Trophoblast cell (in vitro differentiated cells and primary cell): ENCODE data around the gene COL13A1.

ENCODE experiments used
- DNase-seq, 2 donors: peaks; one replicate each; pipeline ENCODE4 v3.0.0-alpha.2; 2016
- H2AFZ ChIP-seq: 2 replicates; pipeline ENCODE4 v1.6.1; 2013; ENCODE audit warnings: low read length, moderate library complexity, mild to moderate bottlenecking; ENCODE audit not compliant: insufficient read depth, poor library complexity
- H2AK5ac ChIP-seq: 2 replicates; pipeline ENCODE4 v1.6.1; 2013; ENCODE audit warnings: mild to moderate bottlenecking, low read length
- H2BK120ac ChIP-seq: 2 replicates; pipeline ENCODE4 v1.6.1; 2013; ENCODE audit warnings: low read length, mild to moderate bottlenecking, moderate library complexity; ENCODE audit not compliant: insufficient read depth, poor library complexity
- H2BK12ac ChIP-seq: 2 replicates; pipeline ENCODE4 v1.6.1; 2013; ENCODE audit warnings: mild to moderate bottlenecking, low read length, moderate library complexity
- H2BK5ac ChIP-seq: 2 replicates; pipeline ENCODE4 v1.6.1; 2013; ENCODE audit warnings: low read length, low read depth, moderate library complexity, mild to moderate bottlenecking; ENCODE audit not compliant: poor library complexity
- H3K14ac ChIP-seq: 2 replicates; pipeline ENCODE4 v1.6.1; 2013; ENCODE audit warnings: mild to moderate bottlenecking, low read length
- H3K18ac ChIP-seq: 2 replicates; pipeline ENCODE4 v1.6.1; 2013; ENCODE audit warnings: mild to moderate bottlenecking, low read length
- H3K23ac ChIP-seq: 2 replicates; pipeline ENCODE4 v1.6.1; 2013; ENCODE audit warnings: low read length
- H3K27ac ChIP-seq: 2 replicates; pipeline ENCODE4 v1.5.1; 2013; ENCODE audit warnings: low read depth, mild to moderate bottlenecking, inconsistent platforms, low read length, moderate library complexity
- H3K27me3 ChIP-seq: 2 replicates; pipeline ENCODE4 v1.6.1; 2013; ENCODE audit warnings: inconsistent platforms, mild to moderate bottlenecking, low read length, moderate library complexity; ENCODE audit not compliant: insufficient read depth
- H3K36me3 ChIP-seq, 2 experiments: 1 replicate in 1 of 2; 2 replicates in 1 of 2; pipeline ENCODE4 v1.6.1; 2013; ENCODE audit warnings: low read length in 2 of 2, mild to moderate bottlenecking in 2 of 2, moderate library complexity in 1 of 2; ENCODE audit not compliant: insufficient read depth in 2 of 2, control insufficient read depth in 1 of 2
- H3K4ac ChIP-seq: 2 replicates; pipeline ENCODE4 v1.6.1; 2013; ENCODE audit warnings: low read depth, mild to moderate bottlenecking, low read length, moderate library complexity
- H3K4me1 ChIP-seq, 2 experiments: 1 replicate in 1 of 2; 2 replicates in 1 of 2; pipeline ENCODE4 v1.6.1; 2013; ENCODE audit warnings: low read length in 2 of 2, mild to moderate bottlenecking in 2 of 2, moderate library complexity in 1 of 2; ENCODE audit not compliant: insufficient read depth in 2 of 2, control insufficient read depth in 1 of 2
- H3K4me2 ChIP-seq: 2 replicates; pipeline ENCODE4 v1.6.1; 2013; ENCODE audit warnings: inconsistent platforms, mild to moderate bottlenecking, low read length, moderate library complexity
- H3K4me3 ChIP-seq: 2 replicates; pipeline ENCODE4 v1.5.1; 2013; ENCODE audit warnings: mild to moderate bottlenecking, low read depth, low read length, inconsistent platforms
- H3K79me1 ChIP-seq: one replicate; pipeline ENCODE4 v1.6.1; 2013; ENCODE audit warnings: low read length
- H3K79me2 ChIP-seq: 2 replicates; pipeline ENCODE4 v1.6.1; 2013; ENCODE audit warnings: low read length, mild to moderate bottlenecking; ENCODE audit not compliant: control insufficient read depth, insufficient read depth, poor library complexity
- H3K9ac ChIP-seq: 2 replicates; pipeline ENCODE4 v1.6.1; 2013; ENCODE audit warnings: mild to moderate bottlenecking, low read length
- H3K9me3 ChIP-seq: 2 replicates; pipeline ENCODE4 v1.6.1; 2013; ENCODE audit warnings: low read depth, mild to moderate bottlenecking, control low read depth, inconsistent platforms, low read length; ENCODE audit not compliant: insufficient read depth
- H4K12ac ChIP-seq: 2 replicates; pipeline ENCODE4 v1.6.1; 2013; ENCODE audit warnings: low read depth, mild to moderate bottlenecking, low read length, moderate library complexity
- H4K8ac ChIP-seq: 2 replicates; pipeline ENCODE4 v1.6.1; 2013; ENCODE audit warnings: low read depth, mild to moderate bottlenecking, low read length, moderate library complexity
- H4K91ac ChIP-seq: one replicate; pipeline ENCODE4 v1.6.1; 2013; ENCODE audit warnings: low read depth, mild to moderate bottlenecking, low read length, moderate library complexity
- WGBS: extraction: QIAGEN DNeasy Blood & Tissue Kit; methylation state at CpG from one replicate; pipeline ENCODE4 v1.1.7; 2013; ENCODE audit warnings: missing lambda C conversion rate; ENCODE audit not compliant: insufficient read length, insufficient coverage; ENCODE audit errors: extremely low coverage; 5-methylcytosine and 5-hydroxymethylcytosine counted together

Gene COL13A1

GRCh38 chr10:69958556-69958902 is 156.8 kb downstream of the COL13A1 start:
- Histone ChIP-seq H4K8ac (no peak overlapping the region), H2BK5ac (no peak overlapping the region), H3K4me3 (no peak overlapping the region), H2AK5ac (no peak overlapping the region), H4K91ac (no peak overlapping the region), H4K12ac (no peak overlapping the region), H3K79me1 (no peaks in the 10 kb centered on the region), H3K4ac (no peak overlapping the region), H3K4me1 (no peaks in the 10 kb centered on the region), H3K18ac (no peak overlapping the region), H3K27me3 (no peaks in the 10 kb centered on the region), H3K36me3 (no peaks in the 10 kb centered on the region), H2AFZ (no peak overlapping the region), H3K23ac (no peak overlapping the region), H3K27ac (no peak overlapping the region), H2BK12ac (no peak overlapping the region), H3K9me3 (peaks cover 2% of the 10 kb centered on the region), H3K4me2 (no peak overlapping the region), H3K14ac (no peak overlapping the region), H2BK120ac (no peak overlapping the region), H3K79me2 (no peaks in the 10 kb centered on the region), H3K9ac (no peak overlapping the region)
- no peak for DNase-seq

GRCh38 chr10:69959911-69960310 is 158.2 kb downstream of the COL13A1 start:
- H3K9ac ChIP-seq, result no peak overlapping the region

GRCh38 chr10:69960606-69960987 is 158.9 kb downstream of the COL13A1 start:
- H3K27me3 ChIP-seq, result no peaks in the 10 kb centered on the region
- no peak overlapping the region for H2BK120ac ChIP-seq
- H3K9ac ChIP-seq, result no peak overlapping the region
- no peak overlapping the region for H2AK5ac ChIP-seq
- DNase-seq, result no peak
- H3K18ac ChIP-seq, result no peak overlapping the region
- no peak overlapping the region for H2BK5ac ChIP-seq
- no peak overlapping the region for H3K4me3 ChIP-seq
- no peak overlapping the region for H3K4ac ChIP-seq
- H3K9me3 ChIP-seq, result peaks cover 2% of the 10 kb centered on the region
- WGBS, result no CpG with 5 or more reads among the region's 4 CpGs
- no peaks in the 10 kb centered on the region for H3K79me2 ChIP-seq
- no peak overlapping the region for H4K91ac ChIP-seq
- no peak overlapping the region for H3K23ac ChIP-seq
- no peak overlapping the region for H4K12ac ChIP-seq
- H3K4me1 ChIP-seq, result no peaks in the 10 kb centered on the region
- no peaks in the 10 kb centered on the region for H3K79me1 ChIP-seq
- no peak overlapping the region for H3K4me2 ChIP-seq
- no peak overlapping the region for H3K27ac ChIP-seq
- no peak overlapping the region for H4K8ac ChIP-seq
- H2BK12ac ChIP-seq, result no peak overlapping the region
- no peaks in the 10 kb centered on the region for H3K36me3 ChIP-seq
- no peak overlapping the region for H3K14ac ChIP-seq
- H2AFZ ChIP-seq, result no peak overlapping the region

More at GRCh38 chr10:69959911-69960310, 158.2 kb downstream of the COL13A1 start:
- no peaks in the 10 kb centered on the region for H3K79me2 ChIP-seq
- no peak overlapping the region for H2AK5ac ChIP-seq
- no peaks in the 10 kb centered on the region for H3K4me1 ChIP-seq
- H2BK120ac ChIP-seq, result no peak overlapping the region
- H3K36me3 ChIP-seq, result no peaks in the 10 kb centered on the region
- no peaks in the 10 kb centered on the region for H3K27me3 ChIP-seq
- no peak overlapping the region for H3K4me3 ChIP-seq
- no peak overlapping the region for H4K12ac ChIP-seq
- H4K8ac ChIP-seq, result no peak overlapping the region
- no peak overlapping the region for H2AFZ ChIP-seq
- H3K9me3 ChIP-seq, result peaks cover 2% of the 10 kb centered on the region
- H3K18ac ChIP-seq, result no peak overlapping the region
- no peak overlapping the region for H4K91ac ChIP-seq
- H3K27ac ChIP-seq, result no peak overlapping the region
- H3K23ac ChIP-seq, result no peak overlapping the region
- H3K79me1 ChIP-seq, result no peaks in the 10 kb centered on the region
- H2BK5ac ChIP-seq, result no peak overlapping the region
- no peak overlapping the region for H3K4ac ChIP-seq
- peak in 1 of 2 donors; percentile 39 for DNase-seq
- WGBS, result no CpG with 5 or more reads among the region's 8 CpGs
- no peak overlapping the region for H3K4me2 ChIP-seq
- H2BK12ac ChIP-seq, result no peak overlapping the region
- no peak overlapping the region for H3K14ac ChIP-seq

- H2BK120ac ChIP-seq, result no peak overlapping the region
- peaks cover 2% of the 10 kb centered on the region for H3K9me3 ChIP-seq
- no peak overlapping the region for H3K18ac ChIP-seq
- no peaks in the 10 kb centered on the region for H3K79me1 ChIP-seq
- no peaks in the 10 kb centered on the region for H3K36me3 ChIP-seq
- H3K4ac ChIP-seq, result no peak overlapping the region
- no peak overlapping the region for H2AFZ ChIP-seq
- no peak overlapping the region for H3K4me2 ChIP-seq
- H4K8ac ChIP-seq, result no peak overlapping the region
- no peaks in the 10 kb centered on the region for H3K27me3 ChIP-seq
- DNase-seq, result peak in 1 of 2 donors; percentile 10
- H4K91ac ChIP-seq, result no peak overlapping the region
- H2BK5ac ChIP-seq, result no peak overlapping the region
- no peak overlapping the region for H2AK5ac ChIP-seq
- H3K4me3 ChIP-seq, result no peak overlapping the region
- H2BK12ac ChIP-seq, result no peak overlapping the region
- no peaks in the 10 kb centered on the region for H3K79me2 ChIP-seq
- WGBS, result no CpG with 5 or more reads among the region's 12 CpGs
- no peak overlapping the region for H3K23ac ChIP-seq
- no peak overlapping the region for H3K27ac ChIP-seq
- H3K4me1 ChIP-seq, result no peaks in the 10 kb centered on the region
- H3K9ac ChIP-seq, result no peak overlapping the region
- H3K14ac ChIP-seq, result no peak overlapping the region
- no peak overlapping the region for H4K12ac ChIP-seq
These were observed 159.5 kb downstream of the COL13A1 start for GRCh38 chr10:69960988-69961880.
